LNCAP (cell line): ENCODE results near the gene SPAG16.

Experiments
- CTCF ChIP-seq: fragments of 450-650 bp; IDR thresholded peaks from 2 replicates; pipeline ENCODE4 v1.5.1; 2017; ENCODE audit warnings: mild to moderate bottlenecking

SPAG16 gene

GRCh38 chr2:213544940-213545339, 260.7 kb downstream of the SPAG16 start:
- no peak for TF ChIP-seq CTCF

GRCh38 chr2:213545481-213545880, 261.2 kb downstream of the SPAG16 start:
- TF ChIP-seq CTCF: no peak

- TF ChIP-seq CTCF: no peak
Measured at GRCh38 chr2:213545964-213546475, 261.8 kb downstream of the SPAG16 start.

- no peak for TF ChIP-seq CTCF
Measured at GRCh38 chr2:213551526-213551925, 267.3 kb downstream of the SPAG16 start.

GRCh38 chr2:213559053-213559452, 274.8 kb downstream of the SPAG16 start:
- no peak for TF ChIP-seq CTCF

GRCh38 chr2:213561759-213562158, 277.5 kb downstream of the SPAG16 start:
- no peak for TF ChIP-seq CTCF

- no peak for TF ChIP-seq CTCF
Measured at GRCh38 chr2:213562539-213563180, 278.4 kb downstream of the SPAG16 start.

GRCh38 chr2:213566846-213567245, 282.6 kb downstream of the SPAG16 start:
- no peak for TF ChIP-seq CTCF
